Measurements from ENCODE around the gene CAPN10.

GRCh38 chr2:240628507-240628807, 41.9 kb downstream of the CAPN10 start:
- TF ChIP-seq PKNOX1 (IDR thresholded peaks at IDR 0.05) (no peak), FOXM1 (IDR thresholded peaks at IDR 0.05; ENCODE audit: borderline replicate concordance) (no peak), CTBP1 (IDR thresholded peaks at IDR 0.05; ENCODE audit: borderline replicate concordance) (no peak), L3MBTL2 (conservative IDR thresholded peaks at IDR 0.05) (no peak), BHLHE40 (IDR thresholded peaks at IDR 0.05; ENCODE audit: borderline replicate concordance) (no peak), ZNF384 (IDR thresholded peaks at IDR 0.05) (no peak), FOXA1 (IDR thresholded peaks at IDR 0.05) (no peak)
